DMS79 (cell line): ENCODE results near the gene DUT.

ENCODE experiments used
- DNase-seq: peaks from one replicate; lab custom pipeline; 2025; lab: John Stamatoyannopoulos, UW

Gene DUT

DNA sequence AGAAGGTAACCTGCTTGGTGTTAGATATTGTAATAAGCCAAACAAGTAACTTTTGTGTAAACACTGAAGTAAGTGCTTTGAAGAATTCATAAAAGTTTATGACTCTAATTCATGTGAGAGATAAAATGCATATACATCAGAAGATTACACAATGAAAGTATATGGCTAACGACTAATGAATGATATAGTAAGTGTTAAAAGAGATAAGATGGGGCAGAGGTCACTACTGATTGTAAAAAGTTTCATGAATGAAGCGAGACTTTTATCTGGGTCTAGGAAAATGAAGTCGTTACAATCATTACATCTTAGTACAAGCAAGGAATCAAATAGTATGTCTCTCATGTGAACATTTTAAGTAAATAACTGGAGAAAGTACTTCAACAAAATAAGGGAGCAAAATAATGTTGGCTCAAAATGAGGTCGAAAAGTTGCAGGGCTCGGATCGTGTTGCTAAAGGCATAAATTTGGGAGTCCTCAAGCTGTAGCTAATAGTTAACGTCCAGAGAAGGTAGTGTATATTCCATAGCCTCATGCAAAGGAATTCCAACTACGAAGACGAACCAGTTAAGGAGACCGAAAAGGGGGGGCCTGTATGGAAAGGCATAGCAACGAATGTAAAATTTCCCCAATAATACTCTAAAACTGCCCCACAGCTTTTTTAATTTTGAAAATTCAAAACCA, 984 bp upstream of the DUT start:
- DNase-seq, result no peak

DNA sequence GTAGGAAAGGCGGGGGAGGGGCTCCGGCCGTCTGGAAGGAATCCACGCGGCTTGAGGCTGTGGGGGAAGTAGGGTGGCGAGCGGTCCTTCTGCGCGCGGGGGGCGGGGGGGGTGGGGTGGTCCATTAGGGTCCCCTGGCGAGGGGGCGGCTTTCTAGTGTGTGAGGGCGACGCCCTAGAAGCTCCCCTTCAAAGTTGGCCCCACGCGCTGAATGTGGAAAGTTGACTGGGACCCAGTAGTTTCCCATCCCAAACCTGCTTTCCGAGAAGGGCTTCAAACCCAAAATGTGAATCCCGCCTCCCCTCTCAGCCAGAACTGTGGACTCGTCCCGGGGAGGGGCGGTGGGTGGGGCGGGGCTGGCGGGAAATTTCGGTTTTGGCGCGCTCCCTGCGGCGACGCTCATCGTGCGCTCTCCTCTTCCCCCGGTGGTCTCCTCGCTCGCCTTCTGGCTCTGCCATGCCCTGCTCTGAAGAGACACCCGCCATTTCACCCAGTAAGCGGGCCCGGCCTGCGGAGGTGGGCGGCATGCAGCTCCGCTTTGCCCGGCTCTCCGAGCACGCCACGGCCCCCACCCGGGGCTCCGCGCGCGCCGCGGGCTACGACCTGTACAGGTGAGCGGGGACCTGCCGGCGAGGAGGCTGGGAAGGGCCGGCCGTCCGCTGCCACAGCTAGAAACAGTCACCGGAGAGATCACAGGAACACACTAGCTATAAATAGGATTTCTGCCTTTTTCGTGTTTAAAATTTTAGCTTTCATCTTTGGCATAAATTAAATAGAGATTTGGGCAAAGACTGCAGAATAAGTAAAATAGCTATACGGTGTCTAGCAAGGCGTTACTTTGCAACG, 790 bp downstream of the DUT start:
- peak; percentile 44 for DNase-seq

DNA sequence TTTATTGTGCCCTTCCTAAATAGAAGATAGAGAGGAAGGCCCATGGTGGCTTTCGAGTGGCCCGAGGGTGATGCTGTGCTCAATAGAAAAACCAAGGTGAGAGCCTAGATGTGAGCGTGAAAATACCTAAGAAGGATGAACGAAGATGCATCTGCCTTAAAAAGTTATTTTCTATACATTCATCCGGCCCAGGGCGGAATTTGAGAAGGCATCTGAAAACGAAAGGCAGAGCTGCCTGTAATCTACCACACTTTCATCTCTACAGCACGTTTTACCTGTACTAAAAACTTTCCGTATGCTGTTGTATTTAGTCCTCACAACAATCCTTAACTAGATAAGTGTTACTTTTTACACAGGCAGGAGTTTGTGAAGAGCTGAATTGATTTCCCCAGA, 1.4 kb downstream of the DUT start:
- DNase-seq, result no peak

DNA sequence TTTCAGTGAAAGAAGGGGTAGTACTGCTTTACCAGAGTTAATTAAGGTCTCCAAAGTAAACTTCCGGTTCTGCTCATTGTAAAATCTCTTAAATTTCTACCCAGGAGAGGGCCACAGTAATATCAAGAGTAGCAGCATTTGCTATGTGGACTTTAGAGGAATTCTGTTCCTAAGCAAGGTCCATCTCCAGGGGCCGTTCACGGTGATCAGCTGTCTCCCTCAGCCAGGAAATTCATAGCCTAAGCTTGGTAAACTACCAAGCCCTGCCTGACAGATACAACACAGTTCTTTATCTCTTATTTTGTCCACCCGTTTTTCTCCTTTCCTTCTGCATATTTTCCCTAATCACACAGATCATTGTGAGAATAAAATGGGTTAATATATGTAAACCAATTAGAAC, 2.3 kb downstream of the DUT start:
- DNase-seq, result no peak

DNA sequence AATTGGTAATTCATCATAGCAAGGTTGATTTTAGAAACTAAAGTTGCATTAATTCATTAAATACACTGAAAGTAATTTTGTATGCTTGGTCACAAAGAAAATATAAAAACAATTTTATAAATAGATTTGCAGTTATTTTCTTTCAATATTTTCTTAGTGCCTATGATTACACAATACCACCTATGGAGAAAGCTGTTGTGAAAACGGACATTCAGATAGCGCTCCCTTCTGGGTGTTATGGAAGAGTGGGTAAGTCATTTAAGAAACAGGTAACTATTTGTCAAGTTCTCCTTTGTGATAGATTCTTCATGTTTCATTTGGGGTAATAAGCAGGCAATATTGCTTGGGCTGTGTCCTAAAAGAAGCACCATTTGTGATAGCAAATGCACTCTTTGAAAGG, 3.0 kb downstream of the DUT start:
- no peak for DNase-seq

DNA sequence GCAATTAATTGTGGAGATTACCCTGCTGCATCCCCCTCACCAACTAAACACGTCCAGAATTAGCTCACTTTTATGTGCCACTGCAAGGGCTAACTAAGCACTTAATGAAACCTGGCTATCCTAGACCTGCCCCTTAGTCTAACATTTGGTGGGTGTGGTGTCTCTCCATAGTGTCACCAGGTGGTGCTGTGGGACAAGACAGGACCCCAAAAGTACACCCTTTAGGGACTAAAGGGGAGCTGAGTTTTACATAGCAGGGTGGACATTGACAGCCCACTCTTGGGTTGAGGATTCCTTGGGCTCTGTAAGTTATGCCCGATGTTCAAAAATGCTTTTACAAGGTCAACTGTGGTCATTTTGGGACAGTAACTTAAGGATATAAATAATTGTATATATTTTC, 5.7 kb downstream of the DUT start:
- no peak for DNase-seq

DNA sequence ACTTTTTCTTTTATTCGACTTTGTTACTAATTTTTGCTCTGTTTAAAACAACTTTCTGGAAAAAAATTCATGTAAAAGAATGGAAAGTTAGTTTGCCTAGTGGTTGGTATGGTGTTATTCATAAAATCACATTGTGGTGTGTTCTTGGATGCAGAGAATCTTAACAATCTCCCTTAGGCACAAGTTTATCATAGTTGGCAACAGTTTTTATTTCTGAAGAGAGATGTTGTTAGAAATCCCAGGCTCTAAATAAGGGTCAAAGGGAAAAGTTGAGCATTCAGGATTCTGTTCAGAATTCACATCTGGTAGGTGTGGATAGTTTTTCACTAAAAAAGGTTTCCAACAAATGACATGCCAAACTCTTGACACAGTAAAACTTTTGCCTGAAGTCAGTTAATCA, 6.4 kb downstream of the DUT start:
- DNase-seq, result no peak

DNA sequence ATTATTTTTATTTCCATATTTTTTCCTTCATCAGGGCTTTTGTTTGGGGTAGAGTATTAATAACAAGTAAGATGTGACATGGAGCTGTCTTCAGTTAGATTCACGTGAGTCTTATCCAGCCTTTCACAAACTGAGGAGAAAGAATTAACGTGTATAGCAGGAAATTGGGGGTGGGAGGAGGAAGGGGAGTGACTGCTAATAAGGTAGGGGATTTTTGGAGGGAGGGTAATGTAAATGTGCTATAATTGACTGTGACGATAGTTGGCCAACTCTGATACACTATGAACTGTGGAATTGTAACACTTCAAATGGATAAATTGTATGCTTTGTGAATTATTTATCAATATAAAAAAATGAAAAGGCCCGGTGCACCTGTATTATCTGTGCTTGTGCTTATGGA, 8.9 kb downstream of the DUT start:
- DNase-seq, result no peak

DNA sequence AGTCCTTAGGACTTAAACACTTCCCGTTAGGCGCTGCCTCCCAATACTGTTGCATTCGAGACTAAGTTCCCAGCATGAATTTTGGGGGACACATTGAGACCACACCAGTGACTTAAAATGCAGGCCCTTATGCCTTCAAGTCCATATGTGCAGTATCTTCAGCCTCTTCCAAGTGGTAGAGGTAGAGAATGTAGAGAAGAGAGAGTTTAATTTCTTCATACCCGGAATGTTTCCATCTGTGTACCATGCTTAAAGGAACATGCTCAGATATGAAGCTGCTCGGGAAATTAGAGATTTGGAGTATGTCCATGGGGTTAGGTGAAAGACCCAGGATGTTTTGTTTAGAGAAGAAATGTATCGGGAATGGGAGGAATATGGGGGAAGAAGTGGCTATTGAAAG, 12.6 kb downstream of the DUT start:
- DNase-seq, result no peak

DNA sequence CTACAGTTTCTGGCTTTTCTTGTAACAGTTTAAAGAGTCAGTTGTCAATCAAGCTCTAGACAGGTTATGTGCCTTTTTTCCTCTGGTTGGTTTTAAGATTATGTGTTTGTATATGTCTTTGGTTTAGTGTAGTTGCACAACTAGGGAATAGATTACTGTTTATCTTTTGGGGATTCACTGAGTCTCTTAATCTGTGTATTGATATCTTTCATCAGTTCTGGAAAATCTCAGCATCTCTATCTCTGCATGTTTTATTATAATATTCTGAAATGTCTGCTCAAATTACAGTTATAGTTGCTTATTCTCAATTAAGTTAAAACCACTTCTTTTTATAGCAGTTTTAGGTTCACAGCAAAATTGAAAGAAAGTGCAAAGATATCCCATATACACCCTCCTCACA, 14.3 kb downstream of the DUT start:
- DNase-seq, result no peak

DNA sequence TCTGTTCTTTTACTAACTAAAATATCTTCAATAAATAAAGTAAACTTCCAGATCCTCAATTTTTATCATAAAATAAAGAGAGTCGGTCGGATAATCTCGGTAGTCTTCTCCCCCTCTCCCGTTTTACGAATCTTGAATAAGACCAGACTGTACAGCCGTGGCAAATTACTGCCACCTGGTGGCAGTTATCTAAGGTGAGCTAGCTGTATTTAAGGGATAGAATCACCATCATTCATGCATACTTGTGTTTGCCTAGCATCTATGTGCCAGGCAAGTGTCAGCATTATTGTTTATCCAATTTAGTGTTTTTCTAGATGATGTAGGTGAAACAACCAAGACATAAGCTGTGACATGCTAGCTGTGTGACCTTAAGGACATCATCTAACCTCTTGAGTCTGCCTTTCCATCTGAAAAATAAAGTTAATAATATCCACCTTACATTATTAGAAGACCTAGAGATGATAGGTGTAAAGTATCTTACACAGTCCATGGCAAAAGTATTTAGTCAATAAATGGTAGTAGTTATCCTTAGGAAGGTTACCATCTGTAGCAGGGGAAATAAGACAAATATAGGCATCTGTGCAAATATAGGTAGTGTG, 21.3 kb downstream of the DUT start:
- DNase-seq, result peak; percentile 5

DNA sequence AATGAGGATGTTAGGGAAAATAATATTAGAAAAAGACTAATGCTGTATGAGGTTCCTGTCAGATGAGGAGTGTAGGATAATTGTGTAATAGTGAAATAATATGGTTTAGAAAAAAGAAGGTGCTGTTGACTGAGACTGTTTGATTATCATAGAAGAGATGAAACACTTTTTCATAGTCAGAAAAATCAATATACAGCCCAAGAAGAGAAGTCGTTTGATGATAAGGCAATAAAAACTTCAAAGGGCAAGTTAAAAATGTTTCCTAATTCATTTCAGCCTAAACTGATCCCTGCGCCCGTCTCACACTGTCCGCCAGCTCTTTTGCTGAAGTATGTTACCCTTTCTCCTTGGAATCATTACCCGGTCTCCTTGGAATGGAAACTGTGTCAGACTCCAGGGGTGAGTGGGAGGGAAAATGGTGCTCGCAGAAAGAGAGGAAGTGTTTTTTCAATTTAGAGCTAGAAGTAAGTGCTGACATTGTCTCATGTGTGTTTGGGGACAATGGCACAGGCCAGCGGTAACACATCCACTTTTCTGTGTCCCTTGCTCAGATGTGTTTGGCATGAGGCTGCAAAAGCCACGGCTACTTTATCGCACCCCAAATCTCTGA, 23.6 kb downstream of the DUT start:
- no peak for DNase-seq

DNA sequence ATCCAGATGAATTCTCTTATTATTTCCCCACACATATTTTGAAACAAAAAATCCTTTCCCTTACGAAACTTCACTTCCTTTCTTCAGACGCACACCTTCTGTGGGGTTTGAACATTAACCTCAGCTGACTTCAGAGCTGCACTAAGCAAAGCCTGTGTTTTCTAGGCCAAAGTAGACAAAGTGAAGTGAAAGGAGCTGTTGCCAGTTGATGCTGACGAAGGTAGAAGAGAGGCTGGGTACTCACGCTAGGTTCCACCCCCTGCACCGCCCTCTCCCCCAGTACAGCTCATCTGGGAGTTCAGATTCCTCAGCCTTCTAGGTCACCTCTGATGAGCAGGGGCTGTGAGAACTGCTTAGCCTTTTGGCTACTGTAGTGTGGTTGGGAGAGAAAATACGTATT, 24.1 kb downstream of the DUT start:
- no peak for DNase-seq

DNA sequence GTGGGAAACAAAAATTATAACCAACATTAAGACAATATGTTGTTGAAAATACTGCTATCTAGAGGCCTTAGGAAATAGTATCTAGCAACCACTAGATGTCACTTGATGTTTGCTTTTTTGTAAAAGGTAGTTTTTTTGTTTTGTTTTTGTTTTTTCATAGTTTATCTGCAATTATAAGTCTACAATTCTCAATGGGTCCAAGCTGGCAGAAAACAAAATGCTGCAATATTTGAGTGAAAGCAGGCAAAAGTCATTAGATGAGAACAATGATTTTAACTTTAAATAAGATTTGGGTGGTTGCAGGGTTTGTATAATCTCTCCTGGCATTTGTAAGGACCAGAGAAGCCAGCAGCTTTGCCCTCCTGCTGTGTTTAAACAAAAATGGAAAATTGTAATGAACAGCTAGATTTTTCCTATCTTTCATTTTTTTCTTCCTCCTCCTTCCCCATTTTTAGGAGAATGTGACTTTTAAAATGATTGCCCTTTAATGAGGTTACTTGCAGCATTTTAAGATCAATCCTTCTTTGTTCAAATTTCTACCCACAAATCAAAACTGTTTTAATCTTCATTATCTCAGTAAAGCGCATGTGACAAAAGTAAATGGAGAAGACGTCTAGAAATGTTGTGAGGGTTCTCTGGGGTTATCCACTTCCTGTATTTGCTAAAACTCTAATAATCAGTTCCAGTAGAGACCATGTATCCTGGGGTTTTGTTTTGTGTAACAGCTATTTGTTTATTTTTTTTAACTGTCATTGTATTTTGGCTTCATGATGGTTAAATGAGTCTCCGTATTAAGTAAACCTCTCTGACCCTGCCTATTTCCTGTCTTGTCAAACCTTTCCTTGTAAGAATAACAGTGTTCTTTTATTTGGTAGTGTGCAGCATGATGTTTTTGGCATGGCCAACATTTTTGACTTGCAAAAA, 27.3 kb downstream of the DUT start:
- no peak for DNase-seq

DNA sequence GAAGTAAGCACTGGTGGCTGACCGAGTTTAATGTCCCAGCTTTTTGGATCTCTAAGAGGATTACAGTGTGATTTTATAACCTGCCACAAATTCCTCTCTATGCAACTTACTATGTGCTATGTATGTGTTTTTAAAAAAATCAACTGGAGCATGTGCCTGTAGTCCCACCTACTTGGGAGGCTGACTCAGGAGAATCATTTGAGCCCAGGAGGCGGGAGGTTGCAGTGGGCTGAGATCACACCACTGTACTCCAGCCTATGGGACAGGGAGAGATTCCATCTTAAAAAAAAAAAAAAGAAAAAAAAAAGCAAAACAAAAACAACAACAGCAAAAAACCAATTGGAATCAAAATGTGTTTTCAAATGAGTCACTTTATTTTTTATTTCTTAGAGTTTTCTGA, 29.6 kb downstream of the DUT start:
- no peak for DNase-seq

DNA sequence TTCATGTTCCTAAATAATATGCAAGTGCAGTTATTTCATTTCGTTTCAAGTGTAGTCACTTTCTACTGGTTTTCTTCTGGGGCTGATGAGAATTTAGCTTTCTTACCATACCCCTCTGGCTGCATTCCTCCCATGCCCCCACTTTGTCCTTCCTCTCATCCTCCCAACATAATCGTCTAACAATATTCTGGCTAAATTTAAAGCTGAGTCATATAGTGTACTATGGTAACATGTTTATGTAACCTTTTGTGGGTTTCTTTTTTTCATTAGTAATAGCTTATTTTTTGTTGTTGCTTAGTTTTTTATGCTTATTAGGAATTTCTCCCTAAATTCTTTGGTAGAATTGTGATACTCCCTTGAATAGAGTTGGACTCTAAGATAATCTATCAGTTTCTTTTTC, 30.5 kb downstream of the DUT start:
- DNase-seq, result no peak

DNA sequence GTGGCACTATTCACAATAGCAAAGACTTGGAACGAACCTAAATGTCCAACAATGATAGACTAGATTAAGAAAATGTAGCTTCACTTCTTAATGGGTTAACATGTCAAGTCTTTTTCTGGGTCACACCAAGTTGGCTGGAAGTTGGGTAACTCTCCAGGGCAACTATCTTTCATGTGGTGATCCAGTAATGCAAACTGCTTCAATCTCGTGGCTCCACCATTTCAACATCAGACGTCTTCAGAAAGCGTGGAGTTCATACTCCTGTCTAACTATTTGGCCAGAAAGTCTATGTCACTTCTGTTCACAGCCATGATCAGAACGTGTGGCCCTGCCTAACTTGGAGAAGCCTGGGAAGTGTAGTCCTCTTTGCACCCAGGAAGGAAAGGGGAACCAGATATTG, 32.2 kb downstream of the DUT start:
- DNase-seq, result no peak

DNA sequence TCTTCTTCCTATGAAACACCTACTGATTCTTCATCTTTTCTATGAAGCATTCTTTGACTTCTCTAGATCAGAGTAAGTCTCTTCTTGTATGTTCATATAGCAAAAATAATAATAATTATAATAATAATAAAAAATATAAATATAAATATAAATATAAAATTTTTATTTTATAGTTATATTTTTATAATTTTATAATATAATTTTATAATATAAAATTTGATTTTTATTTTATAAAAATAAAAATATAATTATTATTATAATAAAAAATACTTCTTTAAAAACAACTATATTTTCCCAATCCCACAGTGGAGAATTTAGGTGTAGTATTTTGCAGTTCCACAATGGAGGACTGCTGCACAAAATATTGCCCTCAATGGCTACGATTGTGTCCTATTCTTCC, 34.3 kb downstream of the DUT start:
- no peak for DNase-seq

DNA sequence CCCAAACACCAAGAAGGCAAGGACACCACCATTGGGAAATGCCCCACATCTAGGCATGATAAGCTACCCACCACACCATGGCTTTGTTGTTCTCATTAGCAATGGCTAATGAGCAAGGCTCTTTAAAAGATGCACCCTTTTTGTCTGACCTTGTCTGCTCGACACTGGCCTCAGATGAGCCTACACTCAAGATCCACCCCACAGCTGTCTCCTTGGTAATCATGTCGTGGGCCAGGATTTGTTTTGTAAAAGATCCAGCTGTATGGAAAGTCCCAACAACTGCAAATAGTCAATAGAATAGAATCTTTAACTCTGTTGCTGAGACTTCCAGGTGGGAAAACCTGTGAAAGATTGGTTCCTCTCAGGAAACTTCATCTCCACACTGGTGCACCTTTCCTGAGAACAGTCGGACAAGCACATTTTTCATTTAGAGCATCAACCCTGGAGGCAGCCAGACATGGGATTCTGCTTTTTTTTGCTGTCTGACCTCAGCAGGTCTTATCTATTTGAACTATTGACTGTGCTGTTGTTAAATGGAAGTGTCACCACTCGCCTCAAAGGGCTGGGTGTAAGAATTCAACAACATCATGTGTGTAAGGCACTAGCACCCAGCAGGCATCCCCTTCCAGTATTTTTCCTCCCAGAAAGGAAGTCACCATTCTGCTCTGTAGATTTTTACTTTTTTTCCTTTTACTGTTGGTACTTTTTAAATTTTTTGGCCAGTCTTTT, 35.5 kb downstream of the DUT start:
- DNase-seq, result no peak

DNA sequence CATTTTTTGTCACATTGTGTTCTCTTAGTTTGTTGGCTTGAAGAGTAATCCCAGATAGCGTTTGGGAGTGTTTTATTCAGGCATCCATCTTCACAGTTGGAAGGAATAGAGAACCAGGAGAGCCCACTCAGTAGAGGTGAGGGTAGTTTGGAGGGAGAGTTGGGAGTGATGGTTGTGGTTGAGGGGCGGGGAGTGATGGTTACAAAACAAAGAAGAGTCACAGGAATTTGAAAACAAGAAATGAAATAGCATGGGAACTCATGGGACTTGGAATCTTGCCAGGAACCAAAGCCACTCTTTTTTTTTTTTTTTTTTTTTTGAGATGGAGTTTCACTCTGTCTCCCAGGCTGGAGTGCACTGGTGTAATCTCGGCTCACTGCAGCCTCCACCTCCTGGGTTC, 36.3 kb downstream of the DUT start:
- no peak for DNase-seq

DNA sequence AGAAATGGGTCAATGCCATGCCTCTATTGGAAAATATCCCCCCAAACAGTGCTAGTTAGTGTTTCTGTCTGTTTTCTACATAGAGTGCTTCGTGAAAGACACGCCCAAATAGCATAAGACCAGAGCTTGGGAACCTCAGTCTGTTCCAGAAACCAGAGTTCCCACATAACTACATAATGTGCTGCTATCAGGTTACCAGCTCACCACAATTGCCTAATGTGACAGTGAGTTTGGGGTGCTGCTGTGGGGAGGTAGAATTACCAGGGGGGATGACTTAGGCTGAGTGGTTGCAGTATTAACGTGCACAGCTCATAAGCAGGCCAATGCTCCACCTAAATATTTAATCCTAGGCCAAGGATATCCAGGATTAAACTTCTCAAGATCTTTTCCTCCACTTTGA, 39.2 kb downstream of the DUT start:
- DNase-seq, result no peak
